Measurements from ENCODE around the gene AGER. TPM values are rescaled to one million over a fixed set of nuclear protein-coding genes. Genes with fewer than 3 reads are reported as not detected.

AGER gene
- total and polyA plus RNA-seq, 2 experiments from 2014 or later = 3.4 to 4.5 TPM

DNA sequence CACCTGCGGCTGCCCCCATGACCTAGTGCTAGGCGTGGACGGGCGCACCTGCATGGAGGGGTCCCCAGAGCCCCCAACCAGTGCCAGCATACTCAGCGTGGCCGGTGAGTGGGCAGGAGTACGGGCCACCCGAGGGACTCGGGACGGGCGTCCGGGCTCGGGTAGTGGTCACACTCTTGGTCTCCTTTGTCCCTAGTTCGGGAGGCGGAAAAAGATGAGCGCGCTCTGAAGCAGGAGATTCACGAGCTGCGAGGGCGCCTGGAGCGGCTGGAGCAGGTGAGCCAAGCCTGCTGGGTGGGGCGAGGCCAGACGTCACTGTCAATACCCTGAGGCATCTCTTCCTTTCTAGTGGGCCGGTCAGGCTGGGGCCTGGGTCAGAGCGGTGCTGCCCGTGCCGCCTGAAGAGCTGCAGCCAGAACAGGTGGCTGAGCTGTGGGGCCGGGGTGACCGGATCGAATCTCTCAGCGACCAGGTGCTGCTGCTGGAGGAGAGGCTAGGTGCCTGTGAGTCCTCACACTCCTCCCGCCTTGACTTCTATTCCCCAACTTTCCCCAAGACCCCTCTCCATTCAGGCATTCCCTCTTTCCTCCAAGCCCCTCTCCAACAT, 16.8 kb downstream of the AGER start:
- H3K27ac ChIP-seq = peak overlapping the region; percentile 67
- 86% methylated on average over 32 of the region's 32 CpGs for WGBS (ENCODE audit: low lambda C conversion rate, missing lambda C conversion rate)
- H3K4me1 ChIP-seq (ENCODE audit: insufficient read depth) = peaks cover 5% of the 10 kb centered on the region
- peaks cover 12% of the 10 kb centered on the region for H3K79me2 ChIP-seq
- no peak overlapping the region for H3K4me2 ChIP-seq
- no peak overlapping the region for H3K4me3 ChIP-seq
- H4K20me1 ChIP-seq (ENCODE audit: insufficient read depth, poor library complexity, severe bottlenecking) = no peaks in the 10 kb centered on the region
- no peaks in the 10 kb centered on the region for H3K9me2 ChIP-seq (replicated peaks; ENCODE audit: insufficient read depth)
- TF ChIP-seq CTCF (IDR thresholded peaks at IDR 0.05; ENCODE audit: poor library complexity) (no peak), EZH2 (IDR thresholded peaks at IDR 0.05; ENCODE audit: borderline replicate concordance) (no peak)
- no peaks in the 10 kb centered on the region for H3K36me3 ChIP-seq (replicated peaks; ENCODE audit: insufficient read depth, low read depth)
- H3K27me3 ChIP-seq = no peaks in the 10 kb centered on the region
- H2AFZ ChIP-seq = no peak overlapping the region
- no peak for DNase-seq (ENCODE audit: low spot score)
- H3K9me3 ChIP-seq (ENCODE audit: low read depth) = no peaks in the 10 kb centered on the region

GRCh38 chr6:32166411-32167061, 17.5 kb downstream of the AGER start:
- Histone ChIP-seq H3K9me2 (replicated peaks; ENCODE audit: insufficient read depth) (no peaks in the 10 kb centered on the region), H4K20me1 (ENCODE audit: insufficient read depth, poor library complexity, severe bottlenecking) (no peaks in the 10 kb centered on the region), H3K4me2 (no peak overlapping the region), H2AFZ (no peak overlapping the region), H3K9me3 (ENCODE audit: low read depth) (no peaks in the 10 kb centered on the region), H3K36me3 (replicated peaks; ENCODE audit: insufficient read depth, low read depth) (no peaks in the 10 kb centered on the region), H3K79me2 (peaks cover 5% of the 10 kb centered on the region), H3K27me3 (no peaks in the 10 kb centered on the region), H3K27ac (peak overlapping the region; percentile 27), H3K4me1 (ENCODE audit: insufficient read depth) (peaks cover 5% of the 10 kb centered on the region), H3K4me3 (no peak overlapping the region)
- TF ChIP-seq EZH2 (IDR thresholded peaks at IDR 0.05; ENCODE audit: borderline replicate concordance) = no peak
- no peak for TF ChIP-seq CTCF (IDR thresholded peaks at IDR 0.05; ENCODE audit: poor library complexity)
- no peak for TF ChIP-seq EZH2phosphoT487 (IDR thresholded peaks at IDR 0.05; ENCODE audit: low read depth, severe bottlenecking, unreplicated experiment)
- 97% methylated on average over 25 of the region's 30 CpGs for WGBS (ENCODE audit: low lambda C conversion rate, missing lambda C conversion rate)
- DNase-seq (ENCODE audit: low spot score) = no peak

DNA sequence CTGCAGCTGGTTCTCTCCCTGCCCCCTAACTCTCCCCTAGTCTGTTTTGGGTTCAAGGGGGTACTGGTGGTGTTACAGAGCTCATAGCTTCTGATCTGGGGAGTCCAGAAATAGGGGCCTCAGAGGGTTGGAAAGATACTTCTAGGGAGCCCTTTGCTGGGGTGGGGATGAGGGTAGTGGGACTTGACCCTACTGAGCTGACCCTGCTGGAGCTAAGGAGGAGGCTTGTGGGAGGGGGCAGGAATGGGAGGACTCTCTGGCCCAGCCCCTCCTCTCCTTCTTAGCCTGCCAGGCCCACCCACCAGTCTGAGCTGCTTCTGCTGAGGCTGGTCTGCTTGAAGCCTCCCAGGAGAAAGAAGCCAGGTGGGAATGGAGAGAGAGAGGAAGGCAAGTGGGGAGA, 19.8 kb downstream of the AGER start, which contains the start of gene EGFL8:
EGFL8 (plus strand) TSS at position 301 of the 400 bp plus-strand sequence. CDS start 1,571 bp downstream, outside the sequence.
- H3K27ac ChIP-seq = no peak within 1 kb of the TSS

More for the DNA sequence above, 19.8 kb downstream of the AGER start, which contains the start of gene EGFL8:
- DNase-seq (ENCODE audit: low spot score) = no peak
- H3K27me3 ChIP-seq = no peaks in the 10 kb centered on the region
- H3K79me2 ChIP-seq = no peaks in the 10 kb centered on the region
- H4K20me1 ChIP-seq (ENCODE audit: insufficient read depth, poor library complexity, severe bottlenecking) = no peaks in the 10 kb centered on the region
- no peak within 1 kb of the TSS for H3K4me3 ChIP-seq
- no peak for TF ChIP-seq CTCF (IDR thresholded peaks at IDR 0.05; ENCODE audit: poor library complexity)
- TF ChIP-seq EZH2 (IDR thresholded peaks at IDR 0.05; ENCODE audit: borderline replicate concordance) = no peak
- TF ChIP-seq EZH2phosphoT487 (IDR thresholded peaks at IDR 0.05; ENCODE audit: low read depth, severe bottlenecking, unreplicated experiment) = no peak
- H3K9me3 ChIP-seq (ENCODE audit: low read depth) = no peaks in the 10 kb centered on the region
- H3K4me2 ChIP-seq = no peak within 1 kb of the TSS
- no peaks in the 10 kb centered on the region for H3K36me3 ChIP-seq (replicated peaks; ENCODE audit: insufficient read depth, low read depth)
- H2AFZ ChIP-seq = no peak within 1 kb of the TSS
- H3K4me1 ChIP-seq (ENCODE audit: insufficient read depth) = peaks cover 5% of the 10 kb centered on the region
- H3K9me2 ChIP-seq (replicated peaks; ENCODE audit: insufficient read depth) = no peaks in the 10 kb centered on the region
